Sigmoid colon (tissue), 7 donors: ENCODE results near the gene INCENP. TPM values are rescaled to one million over a fixed set of nuclear protein-coding genes. Genes with fewer than 3 reads are reported as not detected.

Experiments
- DNase-seq: peaks from one replicate; pipeline ENCODE4 v3.0.0-alpha.2; 2019
- H3K27ac ChIP-seq, 4 donors: fragments of 200-600 bp; sonication (generic); one replicate each; pipeline ENCODE4 v1.5.1; 2016 to 2019; ENCODE audit warnings: mild to moderate bottlenecking in 1 of 4
- H3K27me3 ChIP-seq, 3 donors: fragments of 200-600 bp; sonication (generic); one replicate each; pipeline ENCODE4 v1.5.1; 2019; ENCODE audit warnings: mild to moderate bottlenecking in 1 of 3
- H3K36me3 ChIP-seq, 4 donors: fragments of 200-600 bp; sonication (generic); one replicate each; pipeline ENCODE4 v1.5.1; 2016 to 2019
- H3K4me1 ChIP-seq, 4 donors: fragments of 200-600 bp; sonication (generic); one replicate each; pipeline ENCODE4 v1.5.1; 2017 to 2019
- H3K4me3 ChIP-seq, 4 donors: fragments of 200-600 bp; sonication (generic); one replicate each; pipeline ENCODE4 v1.5.1; 2017 to 2019; ENCODE audit warnings: mild to moderate bottlenecking in 2 of 4, moderate library complexity in 1 of 4
- H3K9me3 ChIP-seq, 4 donors: fragments of 200-600 bp in 3 of 4; sonication (generic) in 3 of 4; one replicate each; pipeline versions ENCODE4 v1.5.1 to v1.6.1; 2013 to 2019
- EP300 ChIP-seq, 4 donors: sonication (generic); formaldehyde crosslinking; IDR thresholded peaks; one replicate each; pipeline ENCODE4 v1.6.1; 2017; ENCODE audit warnings: antibody characterized with exemption in 4 of 4
- POLR2A ChIP-seq, 2 donors: fragments of 450-650 bp; IDR thresholded peaks; one replicate each; pipeline ENCODE4 v1.6.1; 2016; ENCODE audit warnings: antibody characterized with exemption in 2 of 2, mild to moderate bottlenecking in 2 of 2, moderate library complexity in 2 of 2
- POLR2AphosphoS5 ChIP-seq, 4 donors: sonication (generic); formaldehyde crosslinking; IDR thresholded peaks; one replicate each; pipeline ENCODE4 v1.6.1; 2017; ENCODE audit warnings: antibody characterized with exemption in 4 of 4
- WGBS, 2 donors: extraction: QIAGEN DNeasy Blood & Tissue Kit; methylation state at CpG; one replicate each; pipeline ENCODE4 v1.1.7; 2013; 5-methylcytosine and 5-hydroxymethylcytosine counted together
- intact Hi-C: fragments of 100-400 bp; cut with DNase I; formaldehyde crosslinking; loops from one replicate; pipeline ENCODE4 v1.15.1; 2023
- polyA plus RNA-seq, 3 donors: library from polyadenylated mRNA; stranded (reverse); fragments of 200-250 nt; gene quantifications; one replicate each; pipeline ENCODE4 v1.2.3, GENCODE V29; 2013
- total RNA-seq, 4 donors: library from RNA; depleted of rRNA; stranded (reverse); fragments of >200 nt; gene quantifications; one replicate each; pipeline ENCODE4 v1.1.0, GENCODE V29; 2016
- TF ChIP-seq, protein P1 (sequence below), 4 experiments: fragments of 450-650 bp in 3 of 4; fragments of 200-600 bp in 1 of 4; IDR thresholded peaks; one replicate each; pipeline ENCODE4 v1.5.1; 2016 to 2019; ENCODE audit warnings: antibody characterized with exemption in 4 of 4, mild to moderate bottlenecking in 3 of 4, moderate library complexity in 2 of 4
- donor health status: healthy with polysubstance abuse.
- donor health status: Bipolar disorder and iron deficiency.
- donor health status: healthy.

The INCENP gene
- total and polyA plus RNA-seq, 7 donors = 4.2 to 25.3 (median 8.9) TPM

DNA sequence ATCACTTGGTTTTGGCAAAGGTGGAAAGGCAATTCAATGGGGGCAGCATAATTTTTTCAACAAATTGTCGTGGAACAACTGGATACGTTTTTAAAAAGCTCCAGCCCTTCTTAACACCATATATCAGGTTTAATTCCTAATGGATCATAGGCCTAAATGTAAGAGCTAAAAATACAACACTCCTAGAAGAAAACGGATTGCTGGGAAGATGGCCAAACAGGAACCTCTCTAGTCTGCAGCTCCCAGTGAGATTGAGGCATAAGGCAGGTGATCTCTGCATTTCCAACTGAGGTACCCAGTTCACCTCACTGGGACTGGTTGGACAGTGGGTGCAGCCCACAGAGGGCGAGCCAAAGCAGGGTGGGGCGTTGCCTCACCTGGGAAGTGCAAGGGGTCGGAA lies 33.8 kb downstream of the INCENP start:
- Histone ChIP-seq H3K27me3 (peaks cover 0 to 3% (median 0%) of the 10 kb centered on the region in 3 donors), H3K9me3 (no peaks in the 10 kb centered on the region), H3K36me3 (peaks cover 0 to 6% (median 0%) of the 10 kb centered on the region in 4 donors), H3K27ac (no peak overlapping the region), H3K4me1 (no peaks in the 10 kb centered on the region), H3K4me3 (no peak overlapping the region)
- 56 to 75% methylated on average over 6 of the region's 6 CpGs for WGBS, 2 donors
- DNase-seq = no peak
- intact Hi-C loops = no loop called here
- TF ChIP-seq POLR2AphosphoS5 (IDR thresholded peaks at IDR 0.05) = no peak
- no peak for TF ChIP-seq EP300 (IDR thresholded peaks at IDR 0.05)
- TF ChIP-seq, protein P1, sequence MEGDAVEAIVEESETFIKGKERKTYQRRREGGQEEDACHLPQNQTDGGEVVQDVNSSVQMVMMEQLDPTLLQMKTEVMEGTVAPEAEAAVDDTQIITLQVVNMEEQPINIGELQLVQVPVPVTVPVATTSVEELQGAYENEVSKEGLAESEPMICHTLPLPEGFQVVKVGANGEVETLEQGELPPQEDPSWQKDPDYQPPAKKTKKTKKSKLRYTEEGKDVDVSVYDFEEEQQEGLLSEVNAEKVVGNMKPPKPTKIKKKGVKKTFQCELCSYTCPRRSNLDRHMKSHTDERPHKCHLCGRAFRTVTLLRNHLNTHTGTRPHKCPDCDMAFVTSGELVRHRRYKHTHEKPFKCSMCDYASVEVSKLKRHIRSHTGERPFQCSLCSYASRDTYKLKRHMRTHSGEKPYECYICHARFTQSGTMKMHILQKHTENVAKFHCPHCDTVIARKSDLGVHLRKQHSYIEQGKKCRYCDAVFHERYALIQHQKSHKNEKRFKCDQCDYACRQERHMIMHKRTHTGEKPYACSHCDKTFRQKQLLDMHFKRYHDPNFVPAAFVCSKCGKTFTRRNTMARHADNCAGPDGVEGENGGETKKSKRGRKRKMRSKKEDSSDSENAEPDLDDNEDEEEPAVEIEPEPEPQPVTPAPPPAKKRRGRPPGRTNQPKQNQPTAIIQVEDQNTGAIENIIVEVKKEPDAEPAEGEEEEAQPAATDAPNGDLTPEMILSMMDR (IDR thresholded peaks at IDR 0.05) = no peak
- no peak for TF ChIP-seq POLR2A (IDR thresholded peaks at IDR 0.05)

DNA sequence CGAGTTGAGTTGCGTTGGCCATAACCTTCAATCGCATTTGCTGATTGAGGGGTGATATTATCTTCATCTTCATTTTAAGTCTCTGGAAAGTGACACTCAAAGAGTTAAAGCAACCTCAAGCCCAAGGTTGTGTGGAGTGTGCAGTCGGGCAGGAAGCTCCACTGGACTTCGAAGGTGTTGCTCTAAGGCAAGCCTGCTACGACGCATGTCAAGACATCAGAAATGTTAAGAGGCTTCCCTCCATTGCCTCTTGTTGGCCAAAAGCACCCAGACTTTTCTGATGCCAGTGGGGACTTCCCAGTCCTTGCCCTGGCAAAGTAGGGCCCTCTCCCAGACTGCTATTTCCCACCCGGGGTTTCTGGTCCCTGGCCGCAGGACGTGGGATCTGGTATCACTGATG lies 42.6 kb downstream of the INCENP start:
- WGBS, 2 donors = 84 to 85% methylated on average over 10 of the region's 10 CpGs
- Histone ChIP-seq H3K4me1 (no peaks in the 10 kb centered on the region), H3K9me3 (no peaks in the 10 kb centered on the region), H3K27me3 (no peaks in the 10 kb centered on the region), H3K4me3 (no peak overlapping the region), H3K27ac (no peak overlapping the region), H3K36me3 (no peaks in the 10 kb centered on the region)
- no peak for DNase-seq
- intact Hi-C loops = no loop called here
- TF ChIP-seq POLR2A (IDR thresholded peaks at IDR 0.05) (no peak), EP300 (IDR thresholded peaks at IDR 0.05) (no peak), POLR2AphosphoS5 (IDR thresholded peaks at IDR 0.05) (no peak)
- TF ChIP-seq, protein P1 (IDR thresholded peaks at IDR 0.05) = no peak

DNA sequence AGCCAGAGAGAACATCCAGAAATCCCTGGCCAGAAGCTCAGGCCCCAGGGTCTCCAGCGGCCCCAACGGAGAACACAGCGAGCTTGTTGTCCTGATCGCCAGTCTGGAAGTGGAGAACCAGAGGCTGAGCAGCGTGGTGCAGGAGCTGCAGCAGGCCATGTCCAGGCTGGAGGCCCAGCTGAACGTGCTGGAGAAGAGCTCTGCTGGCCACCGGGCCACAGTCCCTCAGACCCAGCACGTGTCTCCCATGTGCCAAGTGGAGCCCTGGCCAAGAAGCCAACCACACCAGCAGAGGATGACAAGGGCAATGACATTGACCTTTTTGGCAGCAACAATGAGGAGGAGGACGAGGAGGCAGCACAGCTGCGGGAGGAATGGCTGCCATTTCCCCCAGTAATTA lies 45.6 kb downstream of the INCENP start:
- no peak for DNase-seq
- H3K36me3 ChIP-seq = no peaks in the 10 kb centered on the region
- H3K4me3 ChIP-seq = no peak overlapping the region
- TF ChIP-seq, protein P1 (IDR thresholded peaks at IDR 0.05) = no peak
- TF ChIP-seq POLR2AphosphoS5 (IDR thresholded peaks at IDR 0.05) = no peak
- TF ChIP-seq POLR2A (IDR thresholded peaks at IDR 0.05) = no peak
- TF ChIP-seq EP300 (IDR thresholded peaks at IDR 0.05) = no peak
- no peak overlapping the region for H3K27ac ChIP-seq
- no peaks in the 10 kb centered on the region for H3K9me3 ChIP-seq
- H3K27me3 ChIP-seq = peaks cover 0 to 3% (median 0%) of the 10 kb centered on the region in 3 donors
- H3K4me1 ChIP-seq = no peaks in the 10 kb centered on the region
- intact Hi-C loops = no loop called here
- WGBS, 2 donors = 87% methylated on average over 10 of the region's 10 CpGs

DNA sequence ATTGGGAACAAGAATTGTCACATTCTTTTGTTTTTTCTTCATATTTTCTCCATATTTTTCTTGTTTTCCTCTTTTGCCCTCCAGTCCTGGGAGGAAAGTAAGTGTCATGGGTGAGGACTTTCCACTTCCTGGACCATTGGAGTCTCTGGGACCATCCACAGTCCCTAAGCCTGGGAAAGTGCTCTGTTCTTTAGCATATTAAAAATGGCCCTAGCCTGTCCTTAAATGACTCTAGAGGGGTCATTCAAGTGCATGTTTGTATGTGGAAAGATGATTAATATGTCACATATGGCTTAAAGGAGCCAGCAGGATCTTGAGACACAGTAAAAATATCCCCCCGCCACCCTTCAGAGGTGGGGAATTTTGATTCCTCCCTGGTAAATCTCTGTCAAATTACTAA lies 46.1 kb downstream of the INCENP start:
- intact Hi-C loops = loop anchor here (5.0 kb wide), 1 partner anchor 207 kb away; no protein-coding TSS in a partner anchor
- Histone ChIP-seq H3K4me1 (no peaks in the 10 kb centered on the region), H3K36me3 (no peaks in the 10 kb centered on the region), H3K9me3 (no peaks in the 10 kb centered on the region), H3K27ac (no peak overlapping the region), H3K27me3 (peaks cover 0 to 5% (median 0%) of the 10 kb centered on the region in 3 donors), H3K4me3 (no peak overlapping the region)
- no peak for DNase-seq
- TF ChIP-seq POLR2AphosphoS5 (IDR thresholded peaks at IDR 0.05) = no peak
- TF ChIP-seq EP300 (IDR thresholded peaks at IDR 0.05) = no peak
- no peak for TF ChIP-seq POLR2A (IDR thresholded peaks at IDR 0.05)
- TF ChIP-seq, protein P1 (IDR thresholded peaks at IDR 0.05) = no peak
- WGBS, 2 donors = 92 to 98% methylated on average over 1 of the region's 1 CpG

DNA sequence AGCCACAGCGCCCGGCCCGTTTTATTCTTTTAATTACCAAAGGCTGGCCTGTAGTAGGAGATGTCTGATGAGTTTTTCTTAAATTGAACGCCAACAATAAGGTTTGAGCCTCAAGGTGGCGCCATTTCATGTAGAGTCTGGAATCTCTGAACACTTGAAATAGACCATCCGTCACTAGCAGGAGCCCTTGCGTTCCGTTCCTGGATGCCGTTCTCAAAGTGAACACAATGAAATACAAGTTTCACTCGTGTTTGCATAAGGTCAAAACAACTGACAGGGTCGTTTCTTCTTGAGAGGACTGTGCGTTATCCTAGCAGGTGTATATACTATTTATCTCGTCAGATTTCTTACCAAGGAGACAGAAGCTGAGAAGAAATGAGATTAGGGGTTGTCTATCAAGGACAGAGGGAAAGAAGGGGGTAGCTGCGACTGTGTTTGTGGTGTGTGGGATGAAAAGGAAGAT lies 47.5 kb downstream of the INCENP start:
- intact Hi-C loops = loop anchor here (1.0 to 5.0 kb wide), 2 partner anchors 140 to 206 kb away; no protein-coding TSS in a partner anchor
- DNase-seq = peak; percentile 83
- Histone ChIP-seq H3K4me3 (no peak overlapping the region), H3K27ac (peak overlapping the region in 1 of 4 donors; percentile 9), H3K27me3 (peaks cover 0 to 5% (median 4%) of the 10 kb centered on the region in 3 donors), H3K4me1 (no peaks in the 10 kb centered on the region), H3K9me3 (no peaks in the 10 kb centered on the region), H3K36me3 (no peaks in the 10 kb centered on the region)
- no peak for TF ChIP-seq POLR2A (IDR thresholded peaks at IDR 0.05)
- TF ChIP-seq, protein P1 (IDR thresholded peaks at IDR 0.05) = peak; percentile 19 to 55 (median 46)
- 4 to 10% methylated on average over 14 of the region's 14 CpGs for WGBS, 2 donors
